GM10248 (cell line): ENCODE data around the gene CLPTM1.
A peak's percentile ranks its signal among the peaks of the same experiment; 100 is the strongest.

Source experiments
- CTCF ChIA-PET: fragments of 300-600 bp; sonication (Branson Sonifier 250); formaldehyde crosslinking; extraction: SDS; loops from one replicate; lab custom pipeline; 2021; ENCODE audit warnings: antibody characterized with exemption; lab: Yijun Ruan, JAX
- POLR2A ChIA-PET: fragments of 350-650 bp; sonication (Branson Sonifier 250); formaldehyde crosslinking; extraction: SDS; loops from one replicate; lab custom pipeline; 2020; ENCODE audit warnings: antibody characterized with exemption; lab: Yijun Ruan, JAX
- DNase-seq: peaks from one replicate; pipeline ENCODE4 v3.0.0; 2012; ENCODE audit errors: extremely low spot score
- TF ChIP-seq, protein P1 (sequence below): IDR thresholded peaks from 2 replicates; pipeline ENCODE4 v1.5.1; 2012; ENCODE audit warnings: mild to moderate bottlenecking, low read depth; ENCODE audit errors: extremely low read depth, missing control alignments, control extremely low read depth

The CLPTM1 gene

DNA sequence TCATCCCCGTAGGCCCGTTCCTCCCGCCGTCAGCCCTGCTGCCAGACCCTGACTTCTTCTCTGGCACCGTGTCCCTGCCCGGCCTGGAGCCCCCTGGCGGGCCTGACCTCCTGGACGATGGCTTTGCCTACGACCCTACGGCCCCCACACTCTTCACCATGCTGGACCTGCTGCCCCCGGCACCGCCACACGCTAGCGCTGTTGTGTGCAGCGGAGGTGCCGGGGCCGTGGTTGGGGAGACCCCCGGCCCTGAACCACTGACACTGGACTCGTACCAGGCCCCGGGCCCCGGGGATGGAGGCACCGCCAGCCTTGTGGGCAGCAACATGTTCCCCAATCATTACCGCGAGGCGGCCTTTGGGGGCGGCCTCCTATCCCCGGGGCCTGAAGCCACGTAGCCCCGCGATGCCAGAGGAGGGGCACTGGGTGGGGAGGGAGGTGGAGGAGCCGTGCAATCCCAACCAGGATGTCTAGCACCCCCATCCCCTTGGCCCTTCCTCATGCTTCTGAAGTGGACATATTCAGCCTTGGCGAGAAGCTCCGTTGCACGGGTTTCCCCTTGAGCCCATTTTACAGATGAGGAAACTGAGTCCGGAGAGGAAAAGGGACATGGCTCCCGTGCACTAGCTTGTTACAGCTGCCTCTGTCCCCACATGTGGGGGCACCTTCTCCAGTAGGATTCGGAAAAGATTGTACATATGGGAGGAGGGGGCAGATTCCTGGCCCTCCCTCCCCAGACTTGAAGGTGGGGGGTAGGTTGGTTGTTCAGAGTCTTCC lies 82.4 kb downstream of the CLPTM1 start:
- TF ChIP-seq, protein P1, sequence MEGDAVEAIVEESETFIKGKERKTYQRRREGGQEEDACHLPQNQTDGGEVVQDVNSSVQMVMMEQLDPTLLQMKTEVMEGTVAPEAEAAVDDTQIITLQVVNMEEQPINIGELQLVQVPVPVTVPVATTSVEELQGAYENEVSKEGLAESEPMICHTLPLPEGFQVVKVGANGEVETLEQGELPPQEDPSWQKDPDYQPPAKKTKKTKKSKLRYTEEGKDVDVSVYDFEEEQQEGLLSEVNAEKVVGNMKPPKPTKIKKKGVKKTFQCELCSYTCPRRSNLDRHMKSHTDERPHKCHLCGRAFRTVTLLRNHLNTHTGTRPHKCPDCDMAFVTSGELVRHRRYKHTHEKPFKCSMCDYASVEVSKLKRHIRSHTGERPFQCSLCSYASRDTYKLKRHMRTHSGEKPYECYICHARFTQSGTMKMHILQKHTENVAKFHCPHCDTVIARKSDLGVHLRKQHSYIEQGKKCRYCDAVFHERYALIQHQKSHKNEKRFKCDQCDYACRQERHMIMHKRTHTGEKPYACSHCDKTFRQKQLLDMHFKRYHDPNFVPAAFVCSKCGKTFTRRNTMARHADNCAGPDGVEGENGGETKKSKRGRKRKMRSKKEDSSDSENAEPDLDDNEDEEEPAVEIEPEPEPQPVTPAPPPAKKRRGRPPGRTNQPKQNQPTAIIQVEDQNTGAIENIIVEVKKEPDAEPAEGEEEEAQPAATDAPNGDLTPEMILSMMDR: no peak
- no peak for DNase-seq
- ChIA-PET CTCF (interaction anchor here (1.2 to 10.4 kb wide), 4 partner anchors 22 to 134 kb away, joined by 4 to 120 read pairs (median 4); no protein-coding TSS in a partner anchor), POLR2A (interaction anchor here (0.6 to 1.5 kb wide), 3 partner anchors 17 to 1260 kb away, joined by 3 to 15 read pairs (median 6); no protein-coding TSS in a partner anchor)

- TF ChIP-seq, protein P1: no peak
- CTCF ChIA-PET: interaction anchor here (0.6 to 10.4 kb wide), 11 partner anchors 10 to 265 kb away, joined by 3 to 120 read pairs (median 4); no protein-coding TSS in a partner anchor
- DNase-seq: peak; percentile 93
- POLR2A ChIA-PET: interaction anchor here (0.7 to 1.5 kb wide), 9 partner anchors 8 to 53 kb away, joined by 3 to 15 read pairs (median 4); partner anchors contain the start of gene PPP1R37
Measured at GRCh38 chr19:45038931-45039893, 84.0 kb downstream of the CLPTM1 start, which contains the start of gene CLASRP. TSS of gene CLASRP (plus strand) at chr19:45039045. CDS start at chr19:45040213, 1,168 bp downstream.

DNA sequence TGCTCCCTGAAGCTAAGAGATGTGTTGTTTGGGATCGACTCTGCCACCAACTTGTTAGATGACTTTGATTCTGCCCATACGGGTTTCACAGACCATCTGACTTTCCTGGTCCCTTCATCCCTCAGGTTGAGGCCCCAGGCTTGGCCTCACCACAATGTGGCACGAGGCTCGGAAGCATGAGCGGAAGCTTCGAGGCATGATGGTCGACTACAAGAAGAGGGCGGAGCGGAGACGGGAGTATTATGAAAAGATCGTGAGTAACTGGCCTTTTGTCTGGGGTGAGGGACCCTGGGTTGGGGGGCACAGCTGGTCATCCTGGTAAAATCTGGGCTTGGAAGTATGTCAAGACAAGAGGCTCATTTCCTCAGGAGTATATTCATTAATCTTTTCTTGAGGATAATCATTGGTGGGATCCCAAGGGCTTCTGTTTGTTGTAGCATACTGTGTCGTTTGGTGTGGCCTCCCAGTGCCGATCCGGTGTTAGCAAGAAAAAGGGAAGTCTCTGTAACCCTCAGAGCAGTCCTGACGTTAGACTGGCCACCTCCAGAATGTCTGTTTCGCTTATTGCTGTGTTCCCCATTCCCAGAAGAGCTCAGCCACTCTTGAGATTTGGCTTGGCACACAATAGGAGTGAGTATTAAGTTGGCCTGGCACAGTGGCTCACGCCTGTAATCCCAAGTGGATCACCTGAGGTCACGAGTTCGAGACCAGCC lies 85.0 kb downstream of the CLPTM1 start:
- CTCF ChIA-PET: interaction anchor here (1.2 to 10.4 kb wide), 6 partner anchors 13 to 66 kb away, joined by 3 to 120 read pairs (median 6); no protein-coding TSS in a partner anchor
- no peak for DNase-seq
- POLR2A ChIA-PET: interaction anchor here (0.7 to 1.2 kb wide), 3 partner anchors 9 to 24 kb away, joined by 3 to 5 read pairs (median 4); no protein-coding TSS in a partner anchor

DNA sequence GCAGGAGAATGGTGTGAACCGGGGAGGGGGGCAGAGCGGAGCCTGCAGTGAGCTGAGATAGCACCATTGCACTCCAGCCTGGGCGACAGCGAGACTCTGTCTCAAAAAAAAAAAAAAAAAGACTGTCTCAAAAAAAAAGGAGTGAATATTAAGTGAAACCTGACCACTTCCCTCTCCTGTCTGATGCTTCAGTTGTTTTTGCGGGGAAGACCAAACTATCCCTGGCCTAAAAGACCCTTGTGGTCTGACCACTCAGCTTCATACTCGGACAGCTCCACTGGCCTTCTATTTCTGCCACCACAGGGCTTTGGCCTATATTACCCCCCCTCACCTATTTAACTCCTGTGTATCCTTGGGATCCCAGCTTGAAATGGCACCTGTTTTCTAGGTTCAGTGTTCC lies 85.9 kb downstream of the CLPTM1 start:
- ChIA-PET POLR2A (interaction anchor here (0.7 to 1.4 kb wide), 2 partner anchors 8 to 11 kb away, joined by 5 read pairs; no protein-coding TSS in a partner anchor), CTCF (interaction anchor here (1.1 to 10.4 kb wide), 5 partner anchors 13 to 53 kb away, joined by 3 to 120 read pairs (median 4); no protein-coding TSS in a partner anchor)
- TF ChIP-seq, protein P1: no peak
- no peak for DNase-seq

More for the DNA sequence above, 85.0 kb downstream of the CLPTM1 start:
- TF ChIP-seq, protein P1: no peak
